ENCODE measurements around the gene MOCS2.

Gene MOCS2

DNA sequence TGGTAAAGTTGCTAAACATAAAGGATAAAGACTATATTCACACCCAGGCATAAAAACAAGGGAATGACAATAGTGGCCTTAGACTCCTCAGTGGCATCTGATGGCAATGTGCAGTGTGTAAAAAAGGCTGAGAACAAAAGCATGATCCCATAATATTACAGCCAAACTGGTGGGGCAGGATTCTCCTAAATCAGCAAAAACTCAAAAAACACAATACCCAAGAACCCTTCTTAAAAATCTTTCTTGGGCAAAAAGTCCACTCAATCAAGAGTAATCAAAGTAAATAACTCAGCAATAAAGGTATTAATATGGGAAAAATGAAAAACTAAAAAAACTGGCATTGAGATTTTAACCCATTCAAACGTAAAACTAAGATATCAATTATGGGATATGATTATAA lies 1.6 kb upstream of the MOCS2 start:
- no peak for TF ChIP-seq TAF1 (IDR thresholded peaks at IDR 0.05; ENCODE audit: low read depth)
- TF ChIP-seq, protein P1, sequence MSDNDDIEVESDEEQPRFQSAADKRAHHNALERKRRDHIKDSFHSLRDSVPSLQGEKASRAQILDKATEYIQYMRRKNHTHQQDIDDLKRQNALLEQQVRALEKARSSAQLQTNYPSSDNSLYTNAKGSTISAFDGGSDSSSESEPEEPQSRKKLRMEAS (IDR thresholded peaks at IDR 0.05) = no peak

DNA sequence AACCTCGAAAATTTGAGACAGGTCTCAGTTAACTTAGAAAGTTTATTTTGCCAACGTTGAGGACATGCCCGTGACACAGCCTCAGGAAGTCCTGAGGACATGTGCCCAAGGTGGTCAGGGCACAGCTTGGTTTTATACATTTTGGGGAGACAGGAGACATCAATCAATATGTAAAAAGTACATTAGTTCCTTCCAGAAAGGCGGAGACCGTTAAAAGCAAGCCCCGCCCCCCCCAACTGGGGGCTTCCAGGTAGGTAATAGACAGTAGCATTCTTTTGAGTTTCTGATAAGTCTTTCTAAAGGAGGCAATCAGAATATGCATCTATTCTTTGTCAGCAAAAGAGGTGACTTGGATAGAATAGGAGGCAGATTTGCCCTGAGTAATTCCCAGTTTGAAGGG lies 599 bp upstream of the MOCS2 start:
- TF ChIP-seq, protein P2, sequence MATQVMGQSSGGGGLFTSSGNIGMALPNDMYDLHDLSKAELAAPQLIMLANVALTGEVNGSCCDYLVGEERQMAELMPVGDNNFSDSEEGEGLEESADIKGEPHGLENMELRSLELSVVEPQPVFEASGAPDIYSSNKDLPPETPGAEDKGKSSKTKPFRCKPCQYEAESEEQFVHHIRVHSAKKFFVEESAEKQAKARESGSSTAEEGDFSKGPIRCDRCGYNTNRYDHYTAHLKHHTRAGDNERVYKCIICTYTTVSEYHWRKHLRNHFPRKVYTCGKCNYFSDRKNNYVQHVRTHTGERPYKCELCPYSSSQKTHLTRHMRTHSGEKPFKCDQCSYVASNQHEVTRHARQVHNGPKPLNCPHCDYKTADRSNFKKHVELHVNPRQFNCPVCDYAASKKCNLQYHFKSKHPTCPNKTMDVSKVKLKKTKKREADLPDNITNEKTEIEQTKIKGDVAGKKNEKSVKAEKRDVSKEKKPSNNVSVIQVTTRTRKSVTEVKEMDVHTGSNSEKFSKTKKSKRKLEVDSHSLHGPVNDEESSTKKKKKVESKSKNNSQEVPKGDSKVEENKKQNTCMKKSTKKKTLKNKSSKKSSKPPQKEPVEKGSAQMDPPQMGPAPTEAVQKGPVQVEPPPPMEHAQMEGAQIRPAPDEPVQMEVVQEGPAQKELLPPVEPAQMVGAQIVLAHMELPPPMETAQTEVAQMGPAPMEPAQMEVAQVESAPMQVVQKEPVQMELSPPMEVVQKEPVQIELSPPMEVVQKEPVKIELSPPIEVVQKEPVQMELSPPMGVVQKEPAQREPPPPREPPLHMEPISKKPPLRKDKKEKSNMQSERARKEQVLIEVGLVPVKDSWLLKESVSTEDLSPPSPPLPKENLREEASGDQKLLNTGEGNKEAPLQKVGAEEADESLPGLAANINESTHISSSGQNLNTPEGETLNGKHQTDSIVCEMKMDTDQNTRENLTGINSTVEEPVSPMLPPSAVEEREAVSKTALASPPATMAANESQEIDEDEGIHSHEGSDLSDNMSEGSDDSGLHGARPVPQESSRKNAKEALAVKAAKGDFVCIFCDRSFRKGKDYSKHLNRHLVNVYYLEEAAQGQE (IDR thresholded peaks at IDR 0.05; ENCODE audit: low read depth) = no peak
- TF ChIP-seq CEBPB (IDR thresholded peaks at IDR 0.05) = no peak
- no peak for TF ChIP-seq CREB1 (IDR thresholded peaks at IDR 0.05; ENCODE audit: low read depth)
- TF ChIP-seq, protein P3, sequence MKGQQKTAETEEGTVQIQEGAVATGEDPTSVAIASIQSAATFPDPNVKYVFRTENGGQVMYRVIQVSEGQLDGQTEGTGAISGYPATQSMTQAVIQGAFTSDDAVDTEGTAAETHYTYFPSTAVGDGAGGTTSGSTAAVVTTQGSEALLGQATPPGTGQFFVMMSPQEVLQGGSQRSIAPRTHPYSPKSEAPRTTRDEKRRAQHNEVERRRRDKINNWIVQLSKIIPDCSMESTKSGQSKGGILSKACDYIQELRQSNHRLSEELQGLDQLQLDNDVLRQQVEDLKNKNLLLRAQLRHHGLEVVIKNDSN (IDR thresholded peaks at IDR 0.05) = no peak
- TF ChIP-seq YY1 (IDR thresholded peaks at IDR 0.05; ENCODE audit: low read depth) = no peak
- TF ChIP-seq FOXM1 (IDR thresholded peaks at IDR 0.05; ENCODE audit: borderline replicate concordance, low read depth) = no peak
- no peak for TF ChIP-seq EP300 (IDR thresholded peaks at IDR 0.05; ENCODE audit: borderline replicate concordance)
- TF ChIP-seq RAD21 (IDR thresholded peaks at IDR 0.05; ENCODE audit: low read depth) = no peak
- TF ChIP-seq, protein P1 (IDR thresholded peaks at IDR 0.05) = no peak
- no peak for TF ChIP-seq TAF1 (IDR thresholded peaks at IDR 0.05; ENCODE audit: low read depth)
- TF ChIP-seq TCF12 (IDR thresholded peaks at IDR 0.05; ENCODE audit: low read depth) = no peak
- no peak for TF ChIP-seq ZBTB7A (IDR thresholded peaks at IDR 0.05; ENCODE audit: low read depth)
- no peak for TF ChIP-seq TEAD4 (IDR thresholded peaks at IDR 0.05)

DNA sequence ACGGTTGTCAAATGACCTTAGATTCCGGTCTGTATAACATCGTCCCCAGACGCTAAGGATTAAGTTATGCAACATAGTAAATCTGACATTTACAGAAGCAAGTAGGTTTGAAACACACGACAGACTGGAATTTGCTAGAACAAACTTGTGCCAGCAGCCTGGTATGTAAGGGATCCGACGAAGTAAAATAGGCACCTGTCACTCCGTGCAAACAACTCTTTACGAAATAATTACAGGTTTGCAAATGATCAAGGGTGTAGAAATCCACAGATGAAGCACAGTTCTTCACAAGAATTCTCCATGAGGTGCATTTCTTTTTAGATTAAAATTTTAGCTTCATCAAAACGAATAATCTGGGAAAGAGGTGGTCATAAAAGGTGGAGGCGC lies 508 bp downstream of the MOCS2 start:
- TF ChIP-seq YY1 (IDR thresholded peaks at IDR 0.05; ENCODE audit: low read depth) = no peak
- peak; percentile 30; the same call in 1 of the 2 replicates for TF ChIP-seq CEBPB (IDR thresholded peaks at IDR 0.05)

DNA sequence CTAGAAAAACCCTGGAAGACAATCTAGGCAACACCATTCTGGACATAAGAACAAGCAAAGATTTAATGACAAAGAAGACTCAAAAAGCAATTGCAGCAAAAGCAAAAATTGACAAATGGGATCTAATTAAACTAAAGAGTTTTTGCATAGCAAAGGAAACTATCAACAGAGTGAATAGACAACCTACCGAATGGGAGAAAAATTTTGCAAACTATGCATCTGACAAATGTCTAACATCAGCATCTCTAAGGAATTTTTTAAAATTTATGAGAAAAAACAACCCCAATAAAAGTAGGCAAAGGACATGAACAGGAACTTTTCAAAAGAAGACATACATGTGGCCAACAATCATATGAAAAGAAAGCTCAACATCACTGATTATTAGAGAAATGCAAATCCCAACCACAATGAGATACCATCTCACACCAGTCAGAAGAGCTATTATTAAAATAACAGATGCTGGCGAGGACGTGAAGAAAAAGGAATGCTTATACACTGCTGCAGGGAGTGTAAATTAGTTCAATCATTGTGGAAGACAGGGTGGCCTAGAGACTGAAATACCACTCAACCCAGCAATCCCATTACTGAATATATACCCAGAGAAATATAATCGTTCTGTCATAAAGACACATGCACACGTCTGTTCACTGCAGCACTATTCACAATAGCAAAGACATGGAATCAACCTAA lies 3.8 kb downstream of the MOCS2 start:
- TF ChIP-seq TEAD4 (IDR thresholded peaks at IDR 0.05) (no peak), FOXM1 (IDR thresholded peaks at IDR 0.05; ENCODE audit: borderline replicate concordance, low read depth) (no peak), EGR1 (IDR thresholded peaks at IDR 0.05) (no peak), CEBPB (IDR thresholded peaks at IDR 0.05) (no peak), RAD21 (IDR thresholded peaks at IDR 0.05; ENCODE audit: low read depth) (no peak), EP300 (IDR thresholded peaks at IDR 0.05; ENCODE audit: borderline replicate concordance) (no peak), TAF1 (IDR thresholded peaks at IDR 0.05; ENCODE audit: low read depth) (no peak), YY1 (IDR thresholded peaks at IDR 0.05; ENCODE audit: low read depth) (no peak), NFIC (IDR thresholded peaks at IDR 0.05) (no peak)

DNA sequence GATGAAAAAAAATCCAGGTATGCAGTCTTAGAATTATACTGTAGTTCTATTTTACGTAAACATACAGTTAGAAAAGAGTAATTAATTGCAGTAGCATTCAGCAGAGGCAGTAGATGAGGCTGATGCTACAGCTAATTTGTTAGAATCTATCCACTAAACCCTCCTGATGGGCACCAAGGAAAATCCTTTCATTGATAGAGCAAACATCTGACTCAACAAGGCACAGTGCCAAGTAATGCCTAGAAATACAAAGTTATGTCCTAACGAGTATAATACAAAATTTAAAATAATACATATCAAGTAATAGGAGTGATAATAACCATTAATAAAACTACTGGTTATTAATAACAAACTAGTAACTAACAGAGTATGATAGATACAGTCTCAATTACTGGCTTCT lies 9.0 kb downstream of the MOCS2 start:
- no peak for TF ChIP-seq FOXM1 (IDR thresholded peaks at IDR 0.05; ENCODE audit: borderline replicate concordance, low read depth)
- TF ChIP-seq ZBTB7A (IDR thresholded peaks at IDR 0.05; ENCODE audit: low read depth) = no peak
- TF ChIP-seq, protein P3 (IDR thresholded peaks at IDR 0.05) = no peak
- no peak for TF ChIP-seq TEAD4 (IDR thresholded peaks at IDR 0.05)
- TF ChIP-seq, protein P1 (IDR thresholded peaks at IDR 0.05) = no peak
- TF ChIP-seq, protein P2 (IDR thresholded peaks at IDR 0.05; ENCODE audit: low read depth) = no peak
- TF ChIP-seq EGR1 (IDR thresholded peaks at IDR 0.05) = no peak
- no peak for TF ChIP-seq CREB1 (IDR thresholded peaks at IDR 0.05; ENCODE audit: low read depth)
- TF ChIP-seq TCF12 (IDR thresholded peaks at IDR 0.05; ENCODE audit: low read depth) = no peak

DNA sequence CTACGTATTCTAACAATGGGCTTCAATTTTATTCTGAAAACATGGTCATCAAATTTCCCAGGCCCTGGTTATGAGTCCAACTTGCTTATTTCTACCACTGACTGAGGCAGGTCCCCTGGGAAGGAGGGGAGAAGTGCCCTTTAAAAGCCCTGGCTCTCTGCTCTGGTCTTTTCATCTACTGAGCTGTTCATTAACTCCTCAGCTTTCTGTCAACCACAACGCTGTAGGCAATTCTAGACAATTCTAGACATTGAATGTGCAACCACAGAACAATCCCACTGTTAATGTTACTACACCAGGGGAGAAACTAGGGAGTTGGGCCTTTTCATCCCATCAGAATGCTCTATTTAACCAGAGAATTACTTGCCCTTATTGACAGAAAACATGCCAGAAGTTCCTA lies 10.0 kb downstream of the MOCS2 start:
- TF ChIP-seq EP300 (IDR thresholded peaks at IDR 0.05; ENCODE audit: borderline replicate concordance) (no peak), CREB1 (IDR thresholded peaks at IDR 0.05; ENCODE audit: low read depth) (no peak), TEAD4 (IDR thresholded peaks at IDR 0.05) (no peak)

All from Ishikawa (cell line).